ENCODE measurements around the gene COX11. TPM values are rescaled to one million over a fixed set of nuclear protein-coding genes. Genes with fewer than 3 reads are reported as not detected.

The COX11 gene
- total and polyA plus RNA-seq, 10 donors = 20.4 to 47.0 (median 36.8) TPM

DNA sequence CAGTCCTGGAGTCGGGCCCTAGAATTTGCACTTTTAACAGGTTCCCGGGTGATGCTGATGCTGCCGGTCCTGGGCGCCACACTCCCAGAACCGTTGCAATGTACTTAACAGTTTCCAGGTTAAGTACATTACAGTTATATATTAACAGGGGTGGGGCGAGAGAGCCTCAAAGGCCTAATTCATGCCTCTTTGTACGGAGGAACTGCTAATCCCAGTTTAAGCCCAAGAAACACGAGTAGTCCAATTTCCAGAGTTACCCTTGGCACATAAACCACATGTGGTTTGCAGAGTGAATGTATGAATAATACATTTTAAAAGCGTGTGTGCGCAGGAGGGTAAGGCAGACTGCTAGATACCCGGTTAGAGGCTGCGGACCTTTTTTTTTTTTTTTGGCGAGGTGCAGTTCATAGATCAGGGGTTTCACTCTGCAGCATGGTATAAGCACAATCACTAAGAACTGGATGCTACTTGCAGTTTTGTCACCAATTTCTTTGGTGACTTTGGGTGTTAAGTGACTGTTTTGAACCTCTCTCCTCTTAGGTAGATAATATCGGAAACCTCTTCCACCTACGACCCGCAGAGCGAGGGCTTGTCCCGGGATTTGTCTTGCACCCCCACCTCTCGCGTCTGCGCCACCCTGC, 713 bp downstream of the COX11 start:
- TF ChIP-seq POLR2AphosphoS5 (IDR thresholded peaks at IDR 0.05) = no peak
- TF ChIP-seq, protein P1, sequence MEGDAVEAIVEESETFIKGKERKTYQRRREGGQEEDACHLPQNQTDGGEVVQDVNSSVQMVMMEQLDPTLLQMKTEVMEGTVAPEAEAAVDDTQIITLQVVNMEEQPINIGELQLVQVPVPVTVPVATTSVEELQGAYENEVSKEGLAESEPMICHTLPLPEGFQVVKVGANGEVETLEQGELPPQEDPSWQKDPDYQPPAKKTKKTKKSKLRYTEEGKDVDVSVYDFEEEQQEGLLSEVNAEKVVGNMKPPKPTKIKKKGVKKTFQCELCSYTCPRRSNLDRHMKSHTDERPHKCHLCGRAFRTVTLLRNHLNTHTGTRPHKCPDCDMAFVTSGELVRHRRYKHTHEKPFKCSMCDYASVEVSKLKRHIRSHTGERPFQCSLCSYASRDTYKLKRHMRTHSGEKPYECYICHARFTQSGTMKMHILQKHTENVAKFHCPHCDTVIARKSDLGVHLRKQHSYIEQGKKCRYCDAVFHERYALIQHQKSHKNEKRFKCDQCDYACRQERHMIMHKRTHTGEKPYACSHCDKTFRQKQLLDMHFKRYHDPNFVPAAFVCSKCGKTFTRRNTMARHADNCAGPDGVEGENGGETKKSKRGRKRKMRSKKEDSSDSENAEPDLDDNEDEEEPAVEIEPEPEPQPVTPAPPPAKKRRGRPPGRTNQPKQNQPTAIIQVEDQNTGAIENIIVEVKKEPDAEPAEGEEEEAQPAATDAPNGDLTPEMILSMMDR (IDR thresholded peaks at IDR 0.05 in 8 of 11, conservative IDR thresholded peaks at IDR 0.05 in 3 of 11) = peak in 2 of 11 experiments; percentile 24 to 30
- no peaks in the 10 kb centered on the region for H3K9me3 ChIP-seq
- peaks cover 10 to 50% (median 32%) of the 10 kb centered on the region in 6 donors for H3K4me1 ChIP-seq
- 1% methylated on average over 21 of the region's 21 CpGs for WGBS, 5 donors
- peak overlapping the region in 7 of 8 donors; percentile 74 to 90 (median 86) for H3K27ac ChIP-seq
- peak overlapping the region; percentile 70 to 97 (median 92) for H3K4me3 ChIP-seq
- intact Hi-C loops (cut with DNase I; ENCODE audit: low total_unique reads) = no loop called here
- DNase-seq = no peak
- H3K36me3 ChIP-seq = peaks cover 0 to 29% (median 13%) of the 10 kb centered on the region in 6 donors
- H3K27me3 ChIP-seq (replicated peaks in 1 of 7) = no peaks in the 10 kb centered on the region

DNA sequence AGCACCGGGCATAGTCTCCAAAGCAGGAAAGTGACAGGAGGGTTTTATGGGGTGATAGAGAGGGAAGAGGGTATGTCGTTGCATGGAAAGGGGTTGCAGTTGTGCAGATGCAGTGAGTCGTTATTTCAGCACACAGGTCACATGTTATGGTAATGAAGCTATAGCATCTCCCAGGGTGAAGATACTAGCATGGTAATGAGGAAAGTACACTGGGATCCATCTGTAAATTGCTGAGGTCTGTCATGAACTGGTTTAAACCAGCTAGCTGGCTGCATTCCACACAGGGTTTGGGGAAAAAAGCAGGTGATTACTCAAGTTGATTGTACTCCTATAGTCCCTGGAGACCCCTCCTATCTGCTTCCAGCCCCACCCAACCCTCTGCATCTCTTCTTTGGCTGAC, 11.7 kb downstream of the COX11 start:
- TF ChIP-seq, protein P1 (IDR thresholded peaks at IDR 0.05 in 8 of 11, conservative IDR thresholded peaks at IDR 0.05 in 3 of 11) = no peak
- no peak for TF ChIP-seq POLR2A (IDR thresholded peaks at IDR 0.05)
- no peak for TF ChIP-seq POLR2AphosphoS5 (IDR thresholded peaks at IDR 0.05)
- Histone ChIP-seq H3K9me3 (no peaks in the 10 kb centered on the region), H3K4me3 (no peak overlapping the region), H3K36me3 (peaks cover 2 to 76% (median 38%) of the 10 kb centered on the region in 6 donors), H3K27ac (no peak overlapping the region), H3K27me3 (replicated peaks in 1 of 7) (no peaks in the 10 kb centered on the region), H3K4me1 (no peaks in the 10 kb centered on the region)
- DNase-seq = no peak
- 82 to 88% (median 86%) methylated on average over 3 of the region's 3 CpGs for WGBS, 5 donors
- intact Hi-C loops (cut with DNase I; ENCODE audit: low total_unique reads) = no loop called here

DNA sequence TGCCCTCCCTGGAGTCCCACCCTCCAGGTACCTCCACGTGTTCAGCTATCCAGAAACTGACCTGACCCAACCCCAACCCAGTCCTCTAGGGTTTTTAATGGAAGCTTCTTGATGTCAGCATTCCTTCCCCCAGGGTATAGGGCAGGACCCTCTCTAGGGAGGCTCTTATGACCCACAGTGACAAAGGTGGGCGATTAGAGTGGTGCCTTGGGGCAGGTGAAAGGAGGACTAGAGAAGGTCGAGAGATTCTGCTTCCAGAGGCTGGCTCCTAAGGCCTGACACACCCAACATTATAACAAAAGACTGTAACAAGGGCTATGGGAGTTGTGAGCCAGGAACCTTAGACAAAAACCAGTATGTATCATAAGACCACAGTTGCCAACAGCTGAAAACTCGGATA, 17.2 kb downstream of the COX11 start:
- intact Hi-C loops (cut with DNase I; ENCODE audit: low total_unique reads) = no loop called here
- H3K4me1 ChIP-seq = no peaks in the 10 kb centered on the region
- H3K27ac ChIP-seq = no peak overlapping the region
- no peaks in the 10 kb centered on the region for H3K9me3 ChIP-seq
- H3K4me3 ChIP-seq = no peak overlapping the region
- no peak for DNase-seq
- no peaks in the 10 kb centered on the region for H3K27me3 ChIP-seq (replicated peaks in 1 of 7)
- H3K36me3 ChIP-seq = peaks cover 0 to 25% (median 3%) of the 10 kb centered on the region in 6 donors
- TF ChIP-seq, protein P1 (IDR thresholded peaks at IDR 0.05 in 8 of 11, conservative IDR thresholded peaks at IDR 0.05 in 3 of 11) = no peak
- TF ChIP-seq POLR2AphosphoS5 (IDR thresholded peaks at IDR 0.05) = no peak
- no peak for TF ChIP-seq POLR2A (IDR thresholded peaks at IDR 0.05)
- WGBS, 5 donors = 75 to 96% (median 79%) methylated on average over 4 of the region's 4 CpGs

DNA sequence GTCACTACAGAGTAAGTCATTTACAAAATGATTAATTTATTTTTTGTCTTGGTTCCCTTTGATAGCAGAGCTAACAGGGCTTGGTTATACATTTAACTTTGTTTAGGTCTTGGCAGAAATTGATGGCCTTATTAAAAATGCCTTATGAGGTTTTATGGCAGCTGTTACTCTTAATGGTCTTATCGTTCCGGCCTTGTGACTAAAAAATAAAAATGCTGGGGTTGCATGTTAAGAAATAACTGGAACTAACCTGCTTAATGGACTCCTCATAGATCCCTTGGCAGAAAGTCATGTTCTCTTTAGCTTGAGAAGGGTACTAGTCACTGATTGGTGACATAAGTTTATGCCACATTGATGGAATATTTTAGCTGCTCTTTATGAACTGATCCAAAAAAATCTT, 18.3 kb downstream of the COX11 start:
- Histone ChIP-seq H3K4me3 (no peak overlapping the region), H3K4me1 (no peaks in the 10 kb centered on the region), H3K36me3 (peaks cover 0 to 22% (median 3%) of the 10 kb centered on the region in 6 donors), H3K9me3 (no peaks in the 10 kb centered on the region), H3K27ac (no peak overlapping the region), H3K27me3 (replicated peaks in 1 of 7) (no peaks in the 10 kb centered on the region)
- DNase-seq = no peak
- 92 to 96% (median 95%) methylated on average over 2 of the region's 2 CpGs for WGBS, 5 donors
- TF ChIP-seq POLR2AphosphoS5 (IDR thresholded peaks at IDR 0.05) (no peak), POLR2A (IDR thresholded peaks at IDR 0.05) (no peak)
- TF ChIP-seq, protein P1 (IDR thresholded peaks at IDR 0.05 in 8 of 11, conservative IDR thresholded peaks at IDR 0.05 in 3 of 11) = no peak
- intact Hi-C loops (cut with DNase I; ENCODE audit: low total_unique reads) = no loop called here
